Hepatocyte (in vitro differentiated cells): Measurements from ENCODE around the gene SYNDIG1. TPM values are rescaled to one million over a fixed set of nuclear protein-coding genes. Genes with fewer than 3 reads are reported as not detected.

Experiments
- DNase-seq: peaks from one replicate; pipeline ENCODE4 v3.0.0-alpha.2; 2016; ENCODE audit warnings: low spot score
- H2AFZ ChIP-seq: fragments of 200-600 bp; sonication (generic); 2 replicates; pipeline ENCODE4 v1.6.0; 2016; ENCODE audit warnings: antibody characterized with exemption, mild to moderate bottlenecking
- H3K27ac ChIP-seq: fragments of 200-600 bp; sonication (generic); 2 replicates; pipeline ENCODE4 v1.5.1; 2016; ENCODE audit warnings: mild to moderate bottlenecking
- H3K27me3 ChIP-seq: fragments of 200-600 bp; sonication (generic); 2 replicates; pipeline ENCODE4 v1.6.1; 2016
- H3K36me3 ChIP-seq: fragments of 200-600 bp; sonication (generic); replicated peaks from 2 replicates; pipeline ENCODE4 v1.5.1; 2016; ENCODE audit warnings: low read depth; ENCODE audit not compliant: insufficient read depth
- H3K4me1 ChIP-seq: fragments of 200-600 bp; sonication (generic); 2 replicates; pipeline ENCODE4 v1.5.1; 2016; ENCODE audit warnings: mild to moderate bottlenecking, moderate library complexity; ENCODE audit not compliant: insufficient read depth
- H3K4me2 ChIP-seq: fragments of 200-600 bp; sonication (generic); 2 replicates; pipeline ENCODE4 v1.6.0; 2016
- H3K4me3 ChIP-seq: fragments of 200-600 bp; sonication (generic); 2 replicates; pipeline ENCODE4 v1.5.1; 2016; ENCODE audit warnings: mild to moderate bottlenecking
- H3K79me2 ChIP-seq: fragments of 200-600 bp; sonication (generic); 2 replicates; pipeline ENCODE4 v1.6.0; 2017; ENCODE audit warnings: mild to moderate bottlenecking
- H3K9me2 ChIP-seq: fragments of 200-600 bp; sonication (generic); replicated peaks from 2 replicates; pipeline ENCODE4 v1.6.0; 2017; ENCODE audit warnings: mild to moderate bottlenecking; ENCODE audit not compliant: insufficient read depth
- H3K9me3 ChIP-seq: fragments of 200-600 bp; sonication (generic); 2 replicates; pipeline ENCODE4 v1.5.1; 2016; ENCODE audit warnings: low read depth, mild to moderate bottlenecking
- H4K20me1 ChIP-seq: fragments of 200-600 bp; sonication (generic); 2 replicates; pipeline ENCODE4 v1.6.0; 2016; ENCODE audit warnings: mild to moderate bottlenecking; ENCODE audit not compliant: insufficient read depth, poor library complexity, severe bottlenecking
- CTCF ChIP-seq: fragments of 200-600 bp; sonication (generic); IDR thresholded peaks from 2 replicates; pipeline ENCODE4 v1.5.1; 2016; ENCODE audit warnings: antibody characterized with exemption, mild to moderate bottlenecking; ENCODE audit not compliant: poor library complexity
- EZH2 ChIP-seq: fragments of 200-600 bp; sonication (generic); IDR thresholded peaks from 2 replicates; pipeline ENCODE4 v1.6.1; 2016; ENCODE audit warnings: antibody characterized with exemption, mild to moderate bottlenecking, borderline replicate concordance
- EZH2phosphoT487 ChIP-seq: fragments of 200-600 bp; sonication (generic); IDR thresholded peaks from one replicate; pipeline ENCODE4 v1.6.1; 2018; ENCODE audit warnings: antibody characterized with exemption, mild to moderate bottlenecking, low read depth, moderate library complexity; ENCODE audit not compliant: unreplicated experiment, severe bottlenecking
- WGBS: methylation state at CpG from one replicate; pipeline ENCODE4 v1.1.6; 2016; ENCODE audit warnings: low lambda C conversion rate; ENCODE audit errors: missing lambda C conversion rate; 5-methylcytosine and 5-hydroxymethylcytosine counted together
- polyA plus RNA-seq: library from polyadenylated mRNA; unstranded; fragments of >200 nt; fragmentation: Nextera tagmentation; extraction: Ambion mirVana; gene quantifications from 2 replicates; pipeline ENCODE4 v1.2.1, GENCODE V29; 2016
- total RNA-seq: library from RNA; depleted of rRNA; stranded (reverse); fragments of >200 nt; gene quantifications from 2 replicates; pipeline ENCODE4 v1.2.3, GENCODE V29; 2014

The SYNDIG1 gene
- total and polyA plus RNA-seq, 2 experiments from 2014 or later: 1.5 to 2.3 TPM

- H3K27me3 ChIP-seq: no peaks in the 10 kb centered on the region
- no peak for DNase-seq
- H3K4me1 ChIP-seq: no peaks in the 10 kb centered on the region
- H3K27ac ChIP-seq: no peak overlapping the region
- no peak overlapping the region for H3K4me3 ChIP-seq
- no peak overlapping the region for H2AFZ ChIP-seq
- no peaks in the 10 kb centered on the region for H3K36me3 ChIP-seq
- H3K4me2 ChIP-seq: no peak overlapping the region
- H3K79me2 ChIP-seq: no peaks in the 10 kb centered on the region
- no peaks in the 10 kb centered on the region for H3K9me2 ChIP-seq
- TF ChIP-seq EZH2phosphoT487 (no peak), CTCF (no peak), EZH2 (no peak)
- 85% methylated on average over 10 of the region's 10 CpGs for WGBS
- H4K20me1 ChIP-seq: no peaks in the 10 kb centered on the region
- no peaks in the 10 kb centered on the region for H3K9me3 ChIP-seq
Observed at GRCh38 chr20:24577271-24577909, 108.0 kb downstream of the SYNDIG1 start.

GRCh38 chr20:24578567-24579415, 109.4 kb downstream of the SYNDIG1 start:
- Histone ChIP-seq H3K4me1 (no peaks in the 10 kb centered on the region), H3K4me2 (no peak overlapping the region), H3K27ac (no peak overlapping the region), H3K36me3 (no peaks in the 10 kb centered on the region), H3K9me3 (no peaks in the 10 kb centered on the region), H3K9me2 (no peaks in the 10 kb centered on the region), H4K20me1 (no peaks in the 10 kb centered on the region), H2AFZ (no peak overlapping the region), H3K27me3 (no peaks in the 10 kb centered on the region), H3K79me2 (no peaks in the 10 kb centered on the region), H3K4me3 (no peak overlapping the region)
- DNase-seq: no peak
- TF ChIP-seq EZH2 (no peak), CTCF (no peak)
- 85% methylated on average over 19 of the region's 19 CpGs for WGBS

GRCh38 chr20:24579475-24579874, 110.0 kb downstream of the SYNDIG1 start:
- no peak overlapping the region for H3K4me3 ChIP-seq

More at GRCh38 chr20:24579475-24579874, 110.0 kb downstream of the SYNDIG1 start:
- no peak overlapping the region for H2AFZ ChIP-seq
- H3K27me3 ChIP-seq: no peaks in the 10 kb centered on the region
- no peak for DNase-seq
- H3K4me1 ChIP-seq: no peaks in the 10 kb centered on the region
- H3K4me2 ChIP-seq: no peak overlapping the region
- TF ChIP-seq CTCF (no peak), EZH2 (no peak), EZH2phosphoT487 (no peak)
- no peaks in the 10 kb centered on the region for H3K9me2 ChIP-seq
- H3K27ac ChIP-seq: no peak overlapping the region
- WGBS: 91% methylated on average over 10 of the region's 10 CpGs
- no peaks in the 10 kb centered on the region for H3K79me2 ChIP-seq
- H4K20me1 ChIP-seq: no peaks in the 10 kb centered on the region
- no peaks in the 10 kb centered on the region for H3K9me3 ChIP-seq
- no peaks in the 10 kb centered on the region for H3K36me3 ChIP-seq
